Endothelial cell (in vitro differentiated cells): ENCODE data around the gene TTC7B. TPM values are rescaled to one million over a fixed set of nuclear protein-coding genes. Genes with fewer than 3 reads are reported as not detected.

Source experiments
- DNase-seq: peaks from one replicate; pipeline ENCODE4 v3.0.0; 2021; ENCODE audit warnings: low spot score
- H3K27ac Mint-ChIP-seq: one replicate; pipeline ENCODE4 v1.8.0; 2021; ENCODE audit warnings: mixed read lengths, inconsistent platforms; ENCODE audit not compliant: unreplicated experiment
- H3K27me3 Mint-ChIP-seq: one replicate; pipeline ENCODE4 v1.8.0; 2021; ENCODE audit warnings: mild to moderate bottlenecking, moderate library complexity, mixed read lengths, inconsistent platforms; ENCODE audit not compliant: unreplicated experiment
- H3K36me3 Mint-ChIP-seq: one replicate; pipeline ENCODE4 v1.8.0; 2021; ENCODE audit warnings: mild to moderate bottlenecking, low read depth, mixed read lengths, inconsistent platforms; ENCODE audit not compliant: unreplicated experiment
- H3K4me1 Mint-ChIP-seq: one replicate; pipeline ENCODE4 v1.8.0; 2021; ENCODE audit warnings: mild to moderate bottlenecking, mixed read lengths, inconsistent platforms; ENCODE audit not compliant: unreplicated experiment
- H3K4me3 Mint-ChIP-seq: one replicate; pipeline ENCODE4 v1.8.0; 2021; ENCODE audit warnings: mild to moderate bottlenecking, mixed read lengths, inconsistent platforms; ENCODE audit not compliant: unreplicated experiment
- H3K9me3 Mint-ChIP-seq: one replicate; pipeline ENCODE4 v1.8.0; 2021; ENCODE audit warnings: mixed read lengths, inconsistent platforms; ENCODE audit not compliant: unreplicated experiment
- total RNA-seq: library from RNA; stranded (reverse); fragmentation: NEBNext Ultra II Directional; extraction: Animal tissue kit (Norgen Biotek cat#: 25700); gene quantifications from one replicate; pipeline ENCODE4 v1.2.1, GENCODE V29; 2021; ENCODE audit not compliant: unreplicated experiment
- TF ChIP-seq, protein P1 (sequence below): fragments of 200-600 bp; sonication (generic); IDR thresholded peaks from one replicate; pipeline ENCODE4 v1.5.0; 2021; ENCODE audit warnings: antibody characterized with exemption; ENCODE audit not compliant: unreplicated experiment

TTC7B gene
- total RNA-seq, 1 donor from 2014 or later = 93.5 TPM

DNA sequence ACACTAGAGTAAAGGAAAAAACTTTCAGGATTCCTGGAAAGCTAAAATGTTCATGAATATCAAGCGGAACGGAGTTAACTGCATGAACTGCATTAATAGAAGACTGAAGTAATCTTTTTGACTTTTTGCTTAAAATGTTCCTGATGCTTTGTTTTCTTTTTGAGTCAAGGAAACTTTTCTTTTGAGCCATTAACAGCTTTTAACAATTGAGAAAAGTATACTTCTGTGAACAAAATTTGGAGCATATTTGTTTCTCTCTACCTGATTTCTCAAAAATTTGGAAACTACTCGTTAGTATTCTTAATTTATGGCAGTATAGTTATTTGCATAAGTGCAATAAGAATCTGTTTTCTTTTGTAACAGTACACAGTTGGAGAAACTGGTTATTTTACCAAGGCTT, 340.9 kb downstream of the TTC7B start:
- Mint-ChIP-seq H3K4me1 (peaks cover 7% of the 10 kb centered on the region), H3K36me3 (peaks cover 7% of the 10 kb centered on the region), H3K4me3 (no peak overlapping the region), H3K9me3 (peaks cover 3% of the 10 kb centered on the region), H3K27me3 (peaks cover 2% of the 10 kb centered on the region), H3K27ac (no peak overlapping the region)
- DNase-seq = no peak
- TF ChIP-seq, protein P1, sequence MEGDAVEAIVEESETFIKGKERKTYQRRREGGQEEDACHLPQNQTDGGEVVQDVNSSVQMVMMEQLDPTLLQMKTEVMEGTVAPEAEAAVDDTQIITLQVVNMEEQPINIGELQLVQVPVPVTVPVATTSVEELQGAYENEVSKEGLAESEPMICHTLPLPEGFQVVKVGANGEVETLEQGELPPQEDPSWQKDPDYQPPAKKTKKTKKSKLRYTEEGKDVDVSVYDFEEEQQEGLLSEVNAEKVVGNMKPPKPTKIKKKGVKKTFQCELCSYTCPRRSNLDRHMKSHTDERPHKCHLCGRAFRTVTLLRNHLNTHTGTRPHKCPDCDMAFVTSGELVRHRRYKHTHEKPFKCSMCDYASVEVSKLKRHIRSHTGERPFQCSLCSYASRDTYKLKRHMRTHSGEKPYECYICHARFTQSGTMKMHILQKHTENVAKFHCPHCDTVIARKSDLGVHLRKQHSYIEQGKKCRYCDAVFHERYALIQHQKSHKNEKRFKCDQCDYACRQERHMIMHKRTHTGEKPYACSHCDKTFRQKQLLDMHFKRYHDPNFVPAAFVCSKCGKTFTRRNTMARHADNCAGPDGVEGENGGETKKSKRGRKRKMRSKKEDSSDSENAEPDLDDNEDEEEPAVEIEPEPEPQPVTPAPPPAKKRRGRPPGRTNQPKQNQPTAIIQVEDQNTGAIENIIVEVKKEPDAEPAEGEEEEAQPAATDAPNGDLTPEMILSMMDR = no peak

Other genes with a start within 250 kb of the TTC7B start
- 13.8 TPM for gene RPS6KA5, start 244.2 kb upstream of the TTC7B start, total RNA-seq